ENCODE results near the gene SAMD3. TPM values are rescaled to one million over a fixed set of nuclear protein-coding genes. Genes with fewer than 3 reads are reported as not detected.
A peak's percentile ranks its signal among the peaks of the same experiment; 100 is the strongest.

The SAMD3 gene
- total RNA-seq, 1 experiment from 2014 or later = 1.5 TPM

DNA sequence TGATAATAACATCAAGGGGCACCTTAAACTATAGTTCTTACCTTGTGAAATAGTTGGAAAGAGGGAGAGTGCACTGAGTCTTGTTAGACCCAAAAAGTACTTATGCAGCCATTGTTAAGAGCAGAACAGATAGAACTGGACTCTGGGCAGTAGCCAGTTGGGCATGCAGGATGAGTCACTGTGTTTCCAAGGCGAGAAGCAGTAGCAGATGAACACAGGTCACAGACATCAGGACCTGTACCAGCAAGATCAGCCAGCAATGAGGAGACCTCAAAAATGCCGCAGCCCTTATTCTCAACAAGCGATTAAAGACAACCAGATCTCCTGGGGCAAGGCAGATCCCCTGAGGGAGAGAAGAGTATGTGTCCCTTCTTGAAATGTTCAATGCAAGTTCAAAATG is 79.0 kb downstream of the SAMD3 start:
- H3K9me3 ChIP-seq = no peaks in the 10 kb centered on the region
- no TSS peak for BruUV-seq (replicated peaks)
- Mint-ChIP-seq H3K27me3 (ENCODE audit: insufficient read depth, unreplicated experiment) (no peaks in the 10 kb centered on the region), H3K27ac (ENCODE audit: unreplicated experiment) (no peak overlapping the region), H3K4me1 (ENCODE audit: low read depth, unreplicated experiment) (peaks cover 6% of the 10 kb centered on the region), H3K4me3 (ENCODE audit: unreplicated experiment) (no peak overlapping the region), H3K9me3 (ENCODE audit: unreplicated experiment) (no peaks in the 10 kb centered on the region), H3K36me3 (ENCODE audit: insufficient read depth, unreplicated experiment) (peaks cover 4% of the 10 kb centered on the region)
- H3K4me1 ChIP-seq = peaks cover 7% of the 10 kb centered on the region
- H3K36me3 ChIP-seq (ENCODE audit: control insufficient read depth, insufficient read depth, low read length) = no peaks in the 10 kb centered on the region
- H3K4me3 ChIP-seq (ENCODE audit: low read depth, low read length) = no peak overlapping the region
- POLR2A ChIA-PET = no interaction called here
- no peak for DNase-seq
- intact Hi-C loops (cut with micrococcal nuclease; ENCODE audit: unreplicated experiment) = no loop called here
- TF ChIP-seq CTCF (IDR thresholded peaks at IDR 0.05; ENCODE audit: insufficient read depth in 1 of 2, low read depth in 1 of 2, low read length in 1 of 2, severe bottlenecking in 1 of 2, unreplicated experiment in 1 of 2) = no peak
- CTCF ChIA-PET = no interaction called here
- H3K27me3 ChIP-seq (replicated peaks; ENCODE audit: control insufficient read depth, insufficient read depth, low read length) = no peaks in the 10 kb centered on the region

DNA sequence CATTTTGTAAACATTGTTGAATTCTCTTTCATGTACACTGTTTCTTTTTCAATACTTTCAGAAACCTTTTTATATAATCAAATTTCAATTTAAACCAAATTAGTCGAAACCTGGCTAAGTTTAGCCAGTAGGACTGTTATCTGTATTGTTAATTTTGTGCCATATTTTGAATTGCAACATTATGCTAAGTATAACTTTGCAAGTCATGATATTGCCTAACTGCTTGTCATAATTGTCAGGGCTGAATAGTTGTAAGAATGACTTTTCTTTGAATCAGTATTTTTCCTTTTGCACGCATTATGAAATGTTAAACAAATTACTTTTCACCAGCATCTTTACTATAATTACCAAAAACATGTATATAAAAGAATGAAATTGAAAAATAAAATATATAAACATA is 82.7 kb downstream of the SAMD3 start:
- H3K4me1 Mint-ChIP-seq (ENCODE audit: low read depth, unreplicated experiment) = peaks cover 12% of the 10 kb centered on the region
- no peak overlapping the region for H3K4me3 Mint-ChIP-seq (ENCODE audit: unreplicated experiment)
- Histone ChIP-seq H3K4me3 (ENCODE audit: low read depth, low read length) (no peak overlapping the region), H3K4me1 (peaks cover 17% of the 10 kb centered on the region), H3K27me3 (replicated peaks; ENCODE audit: control insufficient read depth, insufficient read depth, low read length) (no peaks in the 10 kb centered on the region), H3K36me3 (ENCODE audit: control insufficient read depth, insufficient read depth, low read length) (no peaks in the 10 kb centered on the region), H3K9me3 (no peaks in the 10 kb centered on the region)
- H3K27me3 Mint-ChIP-seq (ENCODE audit: insufficient read depth, unreplicated experiment) = no peaks in the 10 kb centered on the region
- no peaks in the 10 kb centered on the region for H3K9me3 Mint-ChIP-seq (ENCODE audit: unreplicated experiment)
- no peak overlapping the region for H3K27ac Mint-ChIP-seq (ENCODE audit: unreplicated experiment)
- peaks cover 4% of the 10 kb centered on the region for H3K36me3 Mint-ChIP-seq (ENCODE audit: insufficient read depth, unreplicated experiment)
- CTCF ChIA-PET = no interaction called here
- no TSS peak for BruUV-seq (replicated peaks)
- no peak for TF ChIP-seq CTCF (IDR thresholded peaks at IDR 0.05; ENCODE audit: insufficient read depth in 1 of 2, low read depth in 1 of 2, low read length in 1 of 2, severe bottlenecking in 1 of 2, unreplicated experiment in 1 of 2)
- DNase-seq = no peak
- POLR2A ChIA-PET = no interaction called here
- intact Hi-C loops (cut with micrococcal nuclease; ENCODE audit: unreplicated experiment) = no loop called here

DNA sequence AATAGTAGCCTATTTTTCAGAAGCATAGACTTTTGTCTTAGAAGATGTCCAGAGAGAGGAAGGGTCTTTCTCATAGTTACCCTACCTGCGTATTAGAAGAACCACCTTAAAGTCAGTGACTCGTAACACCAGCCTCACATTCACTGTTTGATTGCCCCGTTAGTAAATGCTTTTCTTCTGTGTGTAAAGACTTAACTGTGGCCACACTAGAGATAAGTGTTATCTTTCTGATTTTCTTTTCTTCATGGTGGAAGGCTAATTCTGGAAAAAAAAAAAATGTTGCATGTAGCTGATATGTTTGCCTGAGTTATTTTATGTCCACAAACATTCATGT is 83.9 kb downstream of the SAMD3 start:
- Histone ChIP-seq H3K4me3 (ENCODE audit: low read depth, low read length) (no peak overlapping the region), H3K27me3 (replicated peaks; ENCODE audit: control insufficient read depth, insufficient read depth, low read length) (no peaks in the 10 kb centered on the region), H3K4me1 (peaks cover 17% of the 10 kb centered on the region), H3K9me3 (no peaks in the 10 kb centered on the region), H3K36me3 (ENCODE audit: control insufficient read depth, insufficient read depth, low read length) (no peaks in the 10 kb centered on the region)
- Mint-ChIP-seq H3K9me3 (ENCODE audit: unreplicated experiment) (no peaks in the 10 kb centered on the region), H3K4me3 (ENCODE audit: unreplicated experiment) (no peak overlapping the region), H3K4me1 (ENCODE audit: low read depth, unreplicated experiment) (peaks cover 12% of the 10 kb centered on the region), H3K27ac (ENCODE audit: unreplicated experiment) (no peak overlapping the region), H3K36me3 (ENCODE audit: insufficient read depth, unreplicated experiment) (peaks cover 4% of the 10 kb centered on the region), H3K27me3 (ENCODE audit: insufficient read depth, unreplicated experiment) (no peaks in the 10 kb centered on the region)
- ChIA-PET CTCF (no interaction called here), POLR2A (no interaction called here)
- peak in 1 of 2 experiments; percentile 15 for DNase-seq
- TF ChIP-seq CTCF (IDR thresholded peaks at IDR 0.05; ENCODE audit: insufficient read depth in 1 of 2, low read depth in 1 of 2, low read length in 1 of 2, severe bottlenecking in 1 of 2, unreplicated experiment in 1 of 2) = no peak
- no TSS peak for BruUV-seq (replicated peaks)
- intact Hi-C loops (cut with micrococcal nuclease; ENCODE audit: unreplicated experiment) = no loop called here
